ENCODE results near the gene JUP. TPM values are rescaled to one million over a fixed set of nuclear protein-coding genes. Genes with fewer than 3 reads are reported as not detected.

Gene JUP
- total and polyA plus RNA-seq, 10 donors, result 13.7 to 73.1 (median 33.5) TPM

GRCh38 chr17:41825175-41825845 lies 38.8 kb upstream of the JUP start:
- intact Hi-C loops (cut with DNase I; ENCODE audit: low total_unique reads), result no loop called here
- H3K36me3 ChIP-seq, result peaks cover 4 to 63% (median 42%) of the 10 kb centered on the region in 6 donors
- no peak overlapping the region for H3K27ac ChIP-seq
- no peak for DNase-seq
- H3K4me3 ChIP-seq, result no peak overlapping the region
- no peaks in the 10 kb centered on the region for H3K4me1 ChIP-seq
- no peaks in the 10 kb centered on the region for H3K27me3 ChIP-seq (replicated peaks in 1 of 7)
- no peaks in the 10 kb centered on the region for H3K9me3 ChIP-seq
- WGBS, 5 donors, result 89 to 96% (median 93%) methylated on average over 19 of the region's 19 CpGs
- TF ChIP-seq POLR2A (IDR thresholded peaks at IDR 0.05) (no peak), POLR2AphosphoS5 (IDR thresholded peaks at IDR 0.05) (no peak), CTCF (IDR thresholded peaks at IDR 0.05 in 8 of 11, conservative IDR thresholded peaks at IDR 0.05 in 3 of 11) (no peak)

GRCh38 chr17:41824086-41824485 lies 37.6 kb upstream of the JUP start:
- Histone ChIP-seq H3K36me3 (peaks cover 0 to 51% (median 31%) of the 10 kb centered on the region in 6 donors), H3K27ac (no peak overlapping the region), H3K4me3 (no peak overlapping the region), H3K9me3 (no peaks in the 10 kb centered on the region), H3K27me3 (replicated peaks in 1 of 7) (no peaks in the 10 kb centered on the region), H3K4me1 (no peaks in the 10 kb centered on the region)
- intact Hi-C loops (cut with DNase I; ENCODE audit: low total_unique reads), result no loop called here
- DNase-seq, result no peak
- TF ChIP-seq CTCF (IDR thresholded peaks at IDR 0.05 in 8 of 11, conservative IDR thresholded peaks at IDR 0.05 in 3 of 11), result no peak
- TF ChIP-seq POLR2AphosphoS5 (IDR thresholded peaks at IDR 0.05), result no peak
- TF ChIP-seq POLR2A (IDR thresholded peaks at IDR 0.05), result no peak
- 68 to 76% (median 72%) methylated on average over 7 of the region's 7 CpGs for WGBS, 5 donors

GRCh38 chr17:41823580-41823979 lies 37.1 kb upstream of the JUP start:
- Histone ChIP-seq H3K4me1 (no peaks in the 10 kb centered on the region), H3K36me3 (peaks cover 0 to 46% (median 28%) of the 10 kb centered on the region in 6 donors), H3K9me3 (no peaks in the 10 kb centered on the region), H3K4me3 (no peak overlapping the region), H3K27me3 (replicated peaks in 1 of 7) (no peaks in the 10 kb centered on the region), H3K27ac (no peak overlapping the region)
- no peak for TF ChIP-seq POLR2AphosphoS5 (IDR thresholded peaks at IDR 0.05)
- TF ChIP-seq POLR2A (IDR thresholded peaks at IDR 0.05), result no peak
- no peak for TF ChIP-seq CTCF (IDR thresholded peaks at IDR 0.05 in 8 of 11, conservative IDR thresholded peaks at IDR 0.05 in 3 of 11)
- no peak for DNase-seq
- WGBS, 5 donors, result 89 to 92% (median 91%) methylated on average over 7 of the region's 7 CpGs
- intact Hi-C loops (cut with DNase I; ENCODE audit: low total_unique reads), result no loop called here

GRCh38 chr17:41823141-41823524 lies 36.6 kb upstream of the JUP start:
- Histone ChIP-seq H3K27ac (no peak overlapping the region), H3K27me3 (replicated peaks in 1 of 7) (no peaks in the 10 kb centered on the region), H3K36me3 (peaks cover 0 to 41% (median 28%) of the 10 kb centered on the region in 6 donors), H3K4me3 (no peak overlapping the region), H3K4me1 (no peaks in the 10 kb centered on the region), H3K9me3 (no peaks in the 10 kb centered on the region)
- intact Hi-C loops (cut with DNase I; ENCODE audit: low total_unique reads), result no loop called here
- no peak for DNase-seq
- no peak for TF ChIP-seq CTCF (IDR thresholded peaks at IDR 0.05 in 8 of 11, conservative IDR thresholded peaks at IDR 0.05 in 3 of 11)
- TF ChIP-seq POLR2A (IDR thresholded peaks at IDR 0.05), result no peak
- no peak for TF ChIP-seq POLR2AphosphoS5 (IDR thresholded peaks at IDR 0.05)
- 83 to 100% (median 88%) methylated on average over 1 of the region's 1 CpG for WGBS, 5 donors
